ENCODE measurements around the gene SMC3.

DNA sequence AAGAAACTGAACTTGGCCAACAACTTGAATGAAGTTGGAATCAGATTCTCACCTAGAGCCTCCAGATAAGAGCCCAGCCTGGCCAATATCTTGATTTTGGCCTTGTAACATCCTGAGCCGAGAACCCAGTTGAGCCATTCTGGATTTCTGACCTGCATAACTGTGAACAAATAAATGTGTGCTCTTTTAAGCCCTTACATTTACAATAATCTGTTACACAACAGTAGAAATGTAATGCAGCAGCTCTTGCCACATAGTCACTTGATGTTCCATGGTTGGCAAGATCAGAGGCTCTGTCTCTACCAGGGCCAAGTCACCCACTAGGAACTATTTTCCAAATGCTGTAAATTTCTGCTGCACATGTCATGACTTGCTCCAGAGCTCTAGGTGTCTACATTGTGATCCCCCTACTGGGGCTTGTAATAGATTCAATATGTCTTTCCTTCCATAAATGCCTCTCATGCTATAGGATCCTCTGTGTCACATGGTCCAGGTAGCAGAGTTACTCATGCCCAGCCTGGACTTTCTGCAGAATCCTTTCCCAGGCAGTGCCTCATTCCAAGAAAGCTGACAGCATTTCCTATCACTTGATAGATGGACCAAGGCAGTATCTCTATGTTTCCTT is 65.2 kb downstream of the SMC3 start:
- TF ChIP-seq, protein P1, sequence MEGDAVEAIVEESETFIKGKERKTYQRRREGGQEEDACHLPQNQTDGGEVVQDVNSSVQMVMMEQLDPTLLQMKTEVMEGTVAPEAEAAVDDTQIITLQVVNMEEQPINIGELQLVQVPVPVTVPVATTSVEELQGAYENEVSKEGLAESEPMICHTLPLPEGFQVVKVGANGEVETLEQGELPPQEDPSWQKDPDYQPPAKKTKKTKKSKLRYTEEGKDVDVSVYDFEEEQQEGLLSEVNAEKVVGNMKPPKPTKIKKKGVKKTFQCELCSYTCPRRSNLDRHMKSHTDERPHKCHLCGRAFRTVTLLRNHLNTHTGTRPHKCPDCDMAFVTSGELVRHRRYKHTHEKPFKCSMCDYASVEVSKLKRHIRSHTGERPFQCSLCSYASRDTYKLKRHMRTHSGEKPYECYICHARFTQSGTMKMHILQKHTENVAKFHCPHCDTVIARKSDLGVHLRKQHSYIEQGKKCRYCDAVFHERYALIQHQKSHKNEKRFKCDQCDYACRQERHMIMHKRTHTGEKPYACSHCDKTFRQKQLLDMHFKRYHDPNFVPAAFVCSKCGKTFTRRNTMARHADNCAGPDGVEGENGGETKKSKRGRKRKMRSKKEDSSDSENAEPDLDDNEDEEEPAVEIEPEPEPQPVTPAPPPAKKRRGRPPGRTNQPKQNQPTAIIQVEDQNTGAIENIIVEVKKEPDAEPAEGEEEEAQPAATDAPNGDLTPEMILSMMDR (IDR thresholded peaks at IDR 0.05; ENCODE audit: insufficient read depth, low read length, poor library complexity, severe bottlenecking), result no peak
- no peak for TF ChIP-seq EZH2phosphoT487 (conservative IDR thresholded peaks at IDR 0.05; ENCODE audit: low read length)

All from SU-DHL-6 (cell line).